SK-N-MC (cell line): ENCODE results near the gene NHLRC2.

Source experiments
- DNase-seq: peaks from one replicate; pipeline ENCODE4 v3.0.0-alpha.2; 2011; ENCODE audit warnings: low read depth, low spot score
- H3K27ac ChIP-seq: fragments of 200-600 bp; sonication (generic); 2 replicates; pipeline ENCODE4 v1.5.1; 2016; ENCODE audit warnings: mixed run types
- H3K36me3 ChIP-seq: fragments of 200-600 bp; sonication (generic); 2 replicates; pipeline ENCODE4 v1.6.1; 2017; ENCODE audit warnings: antibody characterized with exemption, low read length, mixed read lengths; ENCODE audit not compliant: insufficient read depth
- H3K4me3 ChIP-seq: fragments of 200-600 bp; sonication (generic); 2 replicates; pipeline ENCODE4 v1.5.1; 2016
- H3K9ac ChIP-seq: fragments of 200-600 bp; sonication (generic); 2 replicates; pipeline ENCODE4 v1.8.0; 2017; ENCODE audit warnings: mixed run types, mixed read lengths; ENCODE audit not compliant: insufficient read length
- H3K9me3 ChIP-seq: fragments of 200-600 bp; sonication (generic); 2 replicates; pipeline ENCODE4 v1.6.1; 2017; ENCODE audit warnings: low read depth, mild to moderate bottlenecking, antibody characterized with exemption, low read length, moderate library complexity, mixed read lengths
- EZH2 ChIP-seq: fragments of 200-600 bp; sonication (generic); IDR thresholded peaks from one replicate; pipeline ENCODE4 v1.6.1; 2017; ENCODE audit warnings: antibody characterized with exemption
- FOXP2 ChIP-seq: optimal IDR thresholded peaks from 2 replicates; pipeline ENCODE3; 2011; ENCODE audit warnings: mild to moderate bottlenecking, moderate library complexity; ENCODE audit not compliant: insufficient read depth; ENCODE audit errors: extremely low read length, control extremely low read depth
- POLR2AphosphoS5 ChIP-seq: IDR thresholded peaks from 2 replicates; pipeline ENCODE4 v1.6.1; 2012; ENCODE audit warnings: mild to moderate bottlenecking, low read depth, low read length, borderline replicate concordance

Gene NHLRC2

GRCh38 chr10:113854761-113855588 is 514 bp downstream of the NHLRC2 start:
- peaks cover 16% of the 10 kb centered on the region for H3K36me3 ChIP-seq
- peak overlapping the region; percentile 91 for H3K27ac ChIP-seq
- no peaks in the 10 kb centered on the region for H3K9me3 ChIP-seq
- H3K4me3 ChIP-seq = peak overlapping the region; percentile 85
- TF ChIP-seq EZH2 (no peak), POLR2AphosphoS5 (peak; percentile 56), FOXP2 (no peak)
- no peak for DNase-seq
- peak overlapping the region; percentile 89 for H3K9ac ChIP-seq

GRCh38 chr10:113856563-113856962 is 2.1 kb downstream of the NHLRC2 start:
- Histone ChIP-seq H3K9ac (peak overlapping the region; percentile 89), H3K4me3 (peak overlapping the region; percentile 85), H3K36me3 (peaks cover 32% of the 10 kb centered on the region), H3K9me3 (no peaks in the 10 kb centered on the region), H3K27ac (peak overlapping the region; percentile 91)
- TF ChIP-seq POLR2AphosphoS5 = no peak
- no peak for TF ChIP-seq FOXP2
- TF ChIP-seq EZH2 = no peak
- no peak for DNase-seq

GRCh38 chr10:113857210-113857609 is 2.7 kb downstream of the NHLRC2 start:
- no peak for TF ChIP-seq POLR2AphosphoS5
- TF ChIP-seq FOXP2 = no peak
- no peak for TF ChIP-seq EZH2

GRCh38 chr10:113858541-113858940 is 4.1 kb downstream of the NHLRC2 start:
- Histone ChIP-seq H3K4me3 (no peak overlapping the region; the same call in 1 of the 2 replicates), H3K9me3 (no peaks in the 10 kb centered on the region), H3K36me3 (peaks cover 42% of the 10 kb centered on the region), H3K9ac (no peak overlapping the region), H3K27ac (peak overlapping the region; percentile 36; the same call in 1 of the 2 replicates)
- no peak for DNase-seq
- TF ChIP-seq EZH2 = no peak
- TF ChIP-seq FOXP2 = no peak
- no peak for TF ChIP-seq POLR2AphosphoS5

More at GRCh38 chr10:113857210-113857609, 2.7 kb downstream of the NHLRC2 start:
- H3K9me3 ChIP-seq = no peaks in the 10 kb centered on the region
- peak overlapping the region; percentile 85 for H3K4me3 ChIP-seq
- H3K36me3 ChIP-seq = peaks cover 37% of the 10 kb centered on the region
- no peak for DNase-seq
- peak overlapping the region; percentile 91; the same call in 1 of the 2 replicates for H3K27ac ChIP-seq
- H3K9ac ChIP-seq = peak overlapping the region; percentile 89

GRCh38 chr10:113859261-113859660 is 4.8 kb downstream of the NHLRC2 start:
- Histone ChIP-seq H3K4me3 (no peak overlapping the region), H3K9me3 (no peaks in the 10 kb centered on the region), H3K27ac (no peak overlapping the region), H3K36me3 (peaks cover 48% of the 10 kb centered on the region), H3K9ac (no peak overlapping the region)
- no peak for TF ChIP-seq FOXP2
- no peak for TF ChIP-seq POLR2AphosphoS5
- TF ChIP-seq EZH2 = no peak
- DNase-seq = no peak

GRCh38 chr10:113865901-113866300 is 11.4 kb downstream of the NHLRC2 start:
- H3K9me3 ChIP-seq = peaks cover 5% of the 10 kb centered on the region; the same call in 1 of the 2 replicates
- peaks cover 31% of the 10 kb centered on the region for H3K36me3 ChIP-seq
- TF ChIP-seq FOXP2 (no peak), EZH2 (no peak), POLR2AphosphoS5 (no peak)
- H3K27ac ChIP-seq = peak overlapping the region; percentile 82
- peak overlapping the region; percentile 45 for H3K4me3 ChIP-seq
- DNase-seq = no peak
- peak overlapping the region; percentile 26 for H3K9ac ChIP-seq

GRCh38 chr10:113866551-113867394 is 12.3 kb downstream of the NHLRC2 start:
- Histone ChIP-seq H3K36me3 (peaks cover 28% of the 10 kb centered on the region), H3K9me3 (peaks cover 5% of the 10 kb centered on the region; the same call in 1 of the 2 replicates), H3K9ac (no peak overlapping the region), H3K4me3 (no peak overlapping the region), H3K27ac (0 out of 2 replicates have a peak overlapping the region, but pooled peaks have one; percentile 9)
- no peak for DNase-seq
- no peak for TF ChIP-seq FOXP2
- no peak for TF ChIP-seq POLR2AphosphoS5
- TF ChIP-seq EZH2 = no peak

- no peak overlapping the region for H3K4me3 ChIP-seq
- H3K9ac ChIP-seq = no peak overlapping the region
- no peak for DNase-seq
- peaks cover 5% of the 10 kb centered on the region; the same call in 1 of the 2 replicates for H3K9me3 ChIP-seq
- peaks cover 31% of the 10 kb centered on the region for H3K36me3 ChIP-seq
- H3K27ac ChIP-seq = no peak overlapping the region
- TF ChIP-seq POLR2AphosphoS5 (no peak), FOXP2 (no peak), EZH2 (no peak)
Measured at GRCh38 chr10:113867904-113868303, 13.4 kb downstream of the NHLRC2 start.
